GM12878 (cell line): Measurements from ENCODE around the gene TMEM132D.

Experiments
- NRF1 ChIP-seq: conservative IDR thresholded peaks from 2 replicates; pipeline ENCODE4 v1.6.1; 2011; ENCODE audit warnings: mild to moderate bottlenecking, low read depth, low read length, improper control_type of control experiment
- TF ChIP-seq, protein P1 (sequence below), 3 experiments: IDR thresholded peaks in 2 of 3; conservative IDR thresholded peaks in 1 of 3; 2 replicates each; pipeline ENCODE4 v1.5.1; 2011; ENCODE audit warnings: low read depth in 3 of 3, low read length in 3 of 3, mild to moderate bottlenecking in 3 of 3, control low read depth in 2 of 3, moderate library complexity in 2 of 3, inconsistent platforms in 1 of 3, mixed read lengths in 1 of 3; ENCODE audit not compliant: control insufficient read depth in 2 of 3, insufficient read depth in 1 of 3; ENCODE audit errors: extremely low read depth in 1 of 3

DNA sequence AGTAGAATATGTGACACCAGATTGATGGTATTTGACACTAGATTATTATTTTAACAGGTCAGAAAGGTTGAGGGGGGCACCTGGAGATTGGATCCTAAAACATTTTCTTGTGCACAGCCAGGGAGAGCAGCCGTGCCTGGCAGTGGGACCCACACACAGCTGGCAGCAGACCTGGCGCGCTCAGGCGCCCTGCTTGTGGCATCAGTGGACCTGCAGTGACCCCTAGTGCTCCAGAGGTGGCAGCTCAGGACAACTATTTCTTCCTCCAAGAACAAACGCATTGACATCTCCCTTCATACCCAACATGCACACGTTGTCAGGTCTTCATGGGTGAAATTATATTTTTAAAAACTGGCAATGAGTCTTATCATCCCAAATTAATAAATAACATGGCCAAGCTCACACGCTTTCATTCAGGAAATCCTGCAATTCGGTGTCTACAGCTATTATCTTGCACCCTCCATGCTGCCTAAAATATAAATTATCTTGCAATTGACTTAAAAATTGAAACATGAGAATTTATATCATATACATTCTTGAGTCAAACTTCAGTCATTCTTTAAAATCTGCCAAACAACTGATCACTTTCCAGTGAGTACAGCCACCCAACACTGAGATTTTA, 7.7 kb upstream of the TMEM132D start:
- no peak for TF ChIP-seq NRF1
- TF ChIP-seq, protein P1, sequence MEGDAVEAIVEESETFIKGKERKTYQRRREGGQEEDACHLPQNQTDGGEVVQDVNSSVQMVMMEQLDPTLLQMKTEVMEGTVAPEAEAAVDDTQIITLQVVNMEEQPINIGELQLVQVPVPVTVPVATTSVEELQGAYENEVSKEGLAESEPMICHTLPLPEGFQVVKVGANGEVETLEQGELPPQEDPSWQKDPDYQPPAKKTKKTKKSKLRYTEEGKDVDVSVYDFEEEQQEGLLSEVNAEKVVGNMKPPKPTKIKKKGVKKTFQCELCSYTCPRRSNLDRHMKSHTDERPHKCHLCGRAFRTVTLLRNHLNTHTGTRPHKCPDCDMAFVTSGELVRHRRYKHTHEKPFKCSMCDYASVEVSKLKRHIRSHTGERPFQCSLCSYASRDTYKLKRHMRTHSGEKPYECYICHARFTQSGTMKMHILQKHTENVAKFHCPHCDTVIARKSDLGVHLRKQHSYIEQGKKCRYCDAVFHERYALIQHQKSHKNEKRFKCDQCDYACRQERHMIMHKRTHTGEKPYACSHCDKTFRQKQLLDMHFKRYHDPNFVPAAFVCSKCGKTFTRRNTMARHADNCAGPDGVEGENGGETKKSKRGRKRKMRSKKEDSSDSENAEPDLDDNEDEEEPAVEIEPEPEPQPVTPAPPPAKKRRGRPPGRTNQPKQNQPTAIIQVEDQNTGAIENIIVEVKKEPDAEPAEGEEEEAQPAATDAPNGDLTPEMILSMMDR (IDR thresholded peaks at IDR 0.05 in 2 of 3, conservative IDR thresholded peaks at IDR 0.05 in 1 of 3; ENCODE audit: control insufficient read depth in 2 of 3, extremely low read depth in 1 of 3, insufficient read depth in 1 of 3, low read depth in 3 of 3, low read length in 3 of 3): peak; percentile 74 to 92 (median 83); a peak in 5 of 6 replicates
